Measurements from ENCODE around the gene PPP4R3B.

The PPP4R3B gene

GRCh38 chr2:55620123-55620779, 2.8 kb upstream of the PPP4R3B start:
- no peak; the same call in 1 of the 2 replicates for TF ChIP-seq CTCF (IDR thresholded peaks at IDR 0.05)

- no peak for TF ChIP-seq CTCF (IDR thresholded peaks at IDR 0.05)
Measured at GRCh38 chr2:55618275-55619055, 1.0 kb upstream of the PPP4R3B start.

- TF ChIP-seq CTCF (IDR thresholded peaks at IDR 0.05) = no peak
Measured at GRCh38 chr2:55618025-55618274, 528 bp upstream of the PPP4R3B start.

GRCh38 chr2:55616551-55617174, 759 bp downstream of the PPP4R3B start:
- TF ChIP-seq CTCF (IDR thresholded peaks at IDR 0.05) = no peak

- no peak for TF ChIP-seq CTCF (IDR thresholded peaks at IDR 0.05)
Measured at GRCh38 chr2:55611997-55612396, 5.4 kb downstream of the PPP4R3B start.

- no peak for TF ChIP-seq CTCF (IDR thresholded peaks at IDR 0.05)
Measured at GRCh38 chr2:55610954-55611743, 6.3 kb downstream of the PPP4R3B start.

- no peak for TF ChIP-seq CTCF (IDR thresholded peaks at IDR 0.05)
Measured at GRCh38 chr2:55609938-55610578, 7.4 kb downstream of the PPP4R3B start.
